ENCODE measurements around the gene GRIK2. TPM values are rescaled to one million over a fixed set of nuclear protein-coding genes. Genes with fewer than 3 reads are reported as not detected.

Gene GRIK2
- total and polyA plus RNA-seq, 11 donors, result 0.33 to 7.0 (median 3.9) TPM

GRCh38 chr6:101429270-101429669 is 35.8 kb downstream of the GRIK2 start:
- DNase-seq (no peak), ATAC-seq (peak in 2 of 4 donors; percentile 39 to 41)
- TF ChIP-seq POLR2A (IDR thresholded peaks at IDR 0.05) (no peak), CTCF (IDR thresholded peaks at IDR 0.05) (no peak)
- H3K36me3 ChIP-seq, result no peaks in the 10 kb centered on the region
- peaks cover 0 to 14% (median 0%) of the 10 kb centered on the region in 12 donors for H3K4me1 ChIP-seq
- no peak overlapping the region for H3K27ac ChIP-seq
- no peaks in the 10 kb centered on the region for H3K27me3 ChIP-seq
- no peaks in the 10 kb centered on the region for H3K9me3 ChIP-seq
- WGBS, 4 donors, result 38 to 56% (median 49%) methylated on average over 1 of the region's 1 CpG
- intact Hi-C loops (cut with DNase I), result no loop called here
- no peak overlapping the region for H3K4me3 ChIP-seq

GRCh38 chr6:101429845-101430244 is 36.3 kb downstream of the GRIK2 start:
- DNase-seq, result no peak
- Histone ChIP-seq H3K4me1 (peaks cover 0 to 14% (median 0%) of the 10 kb centered on the region in 12 donors), H3K4me3 (no peak overlapping the region), H3K27ac (no peak overlapping the region), H3K9me3 (no peaks in the 10 kb centered on the region), H3K36me3 (no peaks in the 10 kb centered on the region), H3K27me3 (no peaks in the 10 kb centered on the region)
- no peak for TF ChIP-seq CTCF (IDR thresholded peaks at IDR 0.05)
- no peak for TF ChIP-seq POLR2A (IDR thresholded peaks at IDR 0.05)
- no peak for ATAC-seq
- intact Hi-C loops (cut with DNase I), result no loop called here
- WGBS, 4 donors, result 63 to 79% (median 70%) methylated on average over 5 of the region's 5 CpGs

GRCh38 chr6:101433141-101433540 is 39.6 kb downstream of the GRIK2 start:
- Histone ChIP-seq H3K36me3 (no peaks in the 10 kb centered on the region), H3K9me3 (no peaks in the 10 kb centered on the region), H3K4me3 (no peak overlapping the region), H3K27me3 (no peaks in the 10 kb centered on the region), H3K27ac (no peak overlapping the region), H3K4me1 (peaks cover 0 to 14% (median 0%) of the 10 kb centered on the region in 12 donors)
- intact Hi-C loops (cut with DNase I), result no loop called here
- 90 to 93% (median 92%) methylated on average over 5 of the region's 5 CpGs for WGBS, 4 donors
- no peak for TF ChIP-seq CTCF (IDR thresholded peaks at IDR 0.05)
- DNase-seq (no peak), ATAC-seq (no peak)

- no peaks in the 10 kb centered on the region for H3K36me3 ChIP-seq
- no peaks in the 10 kb centered on the region for H3K27me3 ChIP-seq
- H3K27ac ChIP-seq, result no peak overlapping the region
- TF ChIP-seq CTCF (IDR thresholded peaks at IDR 0.05) (no peak), POLR2A (IDR thresholded peaks at IDR 0.05) (no peak)
- intact Hi-C loops (cut with DNase I), result no loop called here
- WGBS, 4 donors, result 30 to 47% (median 39%) methylated on average over 2 of the region's 2 CpGs
- H3K4me1 ChIP-seq, result peaks cover 0 to 2% (median 0%) of the 10 kb centered on the region in 12 donors
- no peaks in the 10 kb centered on the region for H3K9me3 ChIP-seq
- DNase-seq (no peak), ATAC-seq (no peak)
- no peak overlapping the region for H3K4me3 ChIP-seq
Measured at GRCh38 chr6:101434601-101435000, 41.1 kb downstream of the GRIK2 start.

All from heart left ventricle (tissue), 16 donors.